Camera-type eye (tissue), 1 donor: ENCODE measurements around the gene ACBD4. TPM values are rescaled to one million over a fixed set of nuclear protein-coding genes. Genes with fewer than 3 reads are reported as not detected.

Experiments
- total RNA-seq: library from RNA; depleted of rRNA; stranded (reverse); fragments of >200 nt; gene quantifications from one replicate; pipeline ENCODE4 v1.2.3, GENCODE V29; 2014

The ACBD4 gene
- 9.0 TPM for total RNA-seq

GRCh38 chr17:45135192-45135977, at the start of gene ACBD4:
Gene ACBD4, plus strand, starts transcription at chr17:45135687. Its CDS starts 458 bp downstream, at chr17:45136145.

GRCh38 chr17:45132320-45132571, 3.2 kb upstream of the ACBD4 start, which contains the start of gene PLCD3:
Gene PLCD3, minus strand, starts transcription at chr17:45132515. Its CDS starts 105 bp downstream, at chr17:45132410.

GRCh38 chr17:45148183-45149036, 12.9 kb downstream of the ACBD4 start, which contains the start of gene HEXIM1:
Gene HEXIM1, plus strand, starts transcription at chr17:45148475. Its CDS starts 716 bp downstream, at chr17:45149191.

GRCh38 chr17:45161288-45162024, 26.0 kb downstream of the ACBD4 start, which contains the start of gene HEXIM2:
Gene HEXIM2, plus strand, starts transcription at chr17:45161875. Its CDS starts 919 bp downstream, at chr17:45162794.

Other genes starting within 250 kb of the ACBD4 start
- 143 TPM for gene EFTUD2, start 236.2 kb upstream of the ACBD4 start, total RNA-seq
- gene GFAP, start 220.2 kb upstream of the ACBD4 start, total RNA-seq: 90.3 TPM
- 3.0 TPM for gene KIF18B, start 187.9 kb upstream of the ACBD4 start, total RNA-seq
- 11.7 TPM for gene C1QL1, start 167.4 kb upstream of the ACBD4 start, total RNA-seq
- gene DCAKD, start 84.1 kb upstream of the ACBD4 start, total RNA-seq: 53.8 TPM
- gene NMT1, start 74.4 kb upstream of the ACBD4 start, total RNA-seq: 72.1 TPM
- gene PLCD3, start 3.2 kb upstream of the ACBD4 start, total RNA-seq: 36.8 TPM
- gene HEXIM1, start 12.8 kb downstream of the ACBD4 start, total RNA-seq: 21.1 TPM
- 9.5 TPM for gene HEXIM2, start 26.2 kb downstream of the ACBD4 start, total RNA-seq
- gene FMNL1, start 86.2 kb downstream of the ACBD4 start, total RNA-seq: 8.5 TPM
- gene SPATA32, start 126.4 kb downstream of the ACBD4 start, total RNA-seq: not detected
- gene MAP3K14, start 181.3 kb downstream of the ACBD4 start, total RNA-seq: 7.7 TPM